GM12801 (cell line): ENCODE measurements around the gene DDIT4.

Experiments
- CTCF ChIP-seq: IDR thresholded peaks from one replicate; pipeline ENCODE4 v1.5.1; 2011; ENCODE audit warnings: control low read depth; ENCODE audit not compliant: insufficient read length; ENCODE audit errors: extremely low read depth

DDIT4 gene

GRCh38 chr10:72276421-72277339 lies 3.0 kb downstream of the DDIT4 start:
- TF ChIP-seq CTCF = no peak

GRCh38 chr10:72277340-72277995 lies 3.7 kb downstream of the DDIT4 start:
- no peak for TF ChIP-seq CTCF

- no peak for TF ChIP-seq CTCF
These were observed 4.4 kb downstream of the DDIT4 start for GRCh38 chr10:72277996-72278667.

- no peak for TF ChIP-seq CTCF
These were observed 5.1 kb downstream of the DDIT4 start for GRCh38 chr10:72278668-72279393.

GRCh38 chr10:72283131-72283530 lies 9.4 kb downstream of the DDIT4 start:
- TF ChIP-seq CTCF = no peak

- TF ChIP-seq CTCF = no peak
These were observed 12.3 kb downstream of the DDIT4 start for GRCh38 chr10:72285972-72286521.
